ENCODE data around the gene INSR.

GRCh38 chr19:7227735-7228134 lies 66.5 kb downstream of the INSR start:
- TF ChIP-seq POLR2A (IDR thresholded peaks at IDR 0.05) = no peak
- no peak for TF ChIP-seq CTCF (IDR thresholded peaks at IDR 0.05)
